Stimulated activated CD8-positive, alpha-beta memory T cell treated with anti-CD3 and anti-CD28 coated beads, Interleukin-2, amount 100 ng/mL, for 1 hour (primary cell): ENCODE measurements around the gene FAM124B.
"Not testable (repeated sequence)": the region's sequence is repeated elsewhere in the genome, so short reads cannot be mapped to it uniquely, and the experiment has no call there.

Source experiments
- DNase-seq, 2 donors: peaks; one replicate each; pipeline ENCODE4 v3.0.0-alpha.2; 2020; ENCODE audit warnings: low read depth in 2 of 2

Gene FAM124B

GRCh38 chr2:224413381-224413780, 11.5 kb upstream of the FAM124B start:
- DNase-seq, result no peak

GRCh38 chr2:224412141-224413015, 10.5 kb upstream of the FAM124B start:
- DNase-seq, result no peak

GRCh38 chr2:224410946-224411561, 9.1 kb upstream of the FAM124B start:
- no peak for DNase-seq

GRCh38 chr2:224408676-224409075, 6.8 kb upstream of the FAM124B start:
- no peak for DNase-seq

GRCh38 chr2:224407241-224407701, 5.4 kb upstream of the FAM124B start:
- no peak for DNase-seq

GRCh38 chr2:224405841-224406370, 4.0 kb upstream of the FAM124B start:
- no peak for DNase-seq

- no peak for DNase-seq
Measured at GRCh38 chr2:224405412-224405811, 3.5 kb upstream of the FAM124B start.

GRCh38 chr2:224404796-224405195, 2.9 kb upstream of the FAM124B start:
- no peak for DNase-seq

- no peak for DNase-seq
Measured at GRCh38 chr2:224403657-224404056, 1.8 kb upstream of the FAM124B start.

- DNase-seq, result no peak
Measured at GRCh38 chr2:224400886-224401632, 848 bp downstream of the FAM124B start.

GRCh38 chr2:224400174-224400810, 1.6 kb downstream of the FAM124B start:
- no peak for DNase-seq

- DNase-seq, result no peak
Measured at GRCh38 chr2:224398289-224398688, 3.6 kb downstream of the FAM124B start.

- not testable (repeated sequence) for DNase-seq
Measured at GRCh38 chr2:224397100-224397499, 4.8 kb downstream of the FAM124B start.

GRCh38 chr2:224395620-224396390, 6.1 kb downstream of the FAM124B start:
- DNase-seq, result no peak

- no peak for DNase-seq
Measured at GRCh38 chr2:224393157-224393872, 8.6 kb downstream of the FAM124B start.

GRCh38 chr2:224392545-224392944, 9.4 kb downstream of the FAM124B start:
- DNase-seq, result no peak

GRCh38 chr2:224389317-224389716, 12.6 kb downstream of the FAM124B start:
- DNase-seq, result no peak

- no peak for DNase-seq
Measured at GRCh38 chr2:224386876-224387275, 15.0 kb downstream of the FAM124B start.

- DNase-seq, result no peak
Measured at GRCh38 chr2:224382973-224383555, 18.8 kb downstream of the FAM124B start.

- not testable (repeated sequence) for DNase-seq
Measured at GRCh38 chr2:224382280-224382647, 19.6 kb downstream of the FAM124B start.
